Measurements from ENCODE around the gene ATP5PO.

GRCh38 chr21:33854604-33855003 lies 61.0 kb downstream of the ATP5PO start:
- TF ChIP-seq CTCF (IDR thresholded peaks at IDR 0.05; ENCODE audit: control extremely low read depth in 1 of 3, insufficient read depth in 1 of 3, low read depth in 1 of 3, low read length in 3 of 3) (no peak), SAP30 (IDR thresholded peaks at IDR 0.05; ENCODE audit: insufficient read depth, insufficient replicate concordance, low read length) (no peak), RAD21 (IDR thresholded peaks at IDR 0.05 in 1 of 2, conservative IDR thresholded peaks at IDR 0.05 in 1 of 2; ENCODE audit: low read depth in 2 of 2, low read length in 2 of 2) (no peak), EZH2 (IDR thresholded peaks at IDR 0.05; ENCODE audit: low read depth, low read length, severe bottlenecking) (no peak), CHD2 (IDR thresholded peaks at IDR 0.05; ENCODE audit: low read length) (no peak), CEBPB (IDR thresholded peaks at IDR 0.05; ENCODE audit: low read depth, low read length) (no peak), POLR2A (IDR thresholded peaks at IDR 0.05; ENCODE audit: control extremely low read depth in 1 of 2, low read depth in 2 of 2, low read length in 2 of 2) (no peak)
